Measurements from ENCODE around the gene ASTN1.

Gene ASTN1

DNA sequence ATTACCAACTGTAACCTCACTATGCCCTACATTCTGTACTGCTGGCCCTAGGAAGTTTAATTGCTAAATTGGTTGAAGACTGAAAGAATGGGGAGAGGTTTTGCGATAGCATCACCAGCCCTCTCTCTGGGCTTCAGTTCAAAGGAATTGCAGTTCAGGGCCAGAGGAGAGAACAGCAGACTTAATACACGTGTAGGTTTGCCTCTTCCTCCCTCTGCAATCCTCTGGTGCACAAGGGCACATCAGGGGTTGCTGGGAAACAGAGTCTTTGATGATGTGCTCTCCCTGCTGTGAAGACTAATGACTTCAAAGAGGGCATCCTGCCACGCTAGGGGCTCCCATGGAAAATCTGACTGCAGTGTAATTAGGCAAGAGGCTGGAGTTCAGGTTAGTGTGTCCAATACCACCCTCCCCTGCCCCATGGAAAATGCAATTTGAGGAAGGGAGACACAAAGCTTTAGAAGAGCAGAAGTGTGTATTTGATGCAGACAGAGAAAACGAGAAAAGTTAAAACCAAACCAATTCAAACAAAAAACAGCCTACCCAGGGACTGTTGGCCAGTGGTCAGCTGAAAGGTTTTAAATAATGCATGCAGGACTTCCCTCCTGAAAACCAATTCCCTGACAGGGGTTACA, 167.9 kb downstream of the ASTN1 start:
- TF ChIP-seq, protein P1, sequence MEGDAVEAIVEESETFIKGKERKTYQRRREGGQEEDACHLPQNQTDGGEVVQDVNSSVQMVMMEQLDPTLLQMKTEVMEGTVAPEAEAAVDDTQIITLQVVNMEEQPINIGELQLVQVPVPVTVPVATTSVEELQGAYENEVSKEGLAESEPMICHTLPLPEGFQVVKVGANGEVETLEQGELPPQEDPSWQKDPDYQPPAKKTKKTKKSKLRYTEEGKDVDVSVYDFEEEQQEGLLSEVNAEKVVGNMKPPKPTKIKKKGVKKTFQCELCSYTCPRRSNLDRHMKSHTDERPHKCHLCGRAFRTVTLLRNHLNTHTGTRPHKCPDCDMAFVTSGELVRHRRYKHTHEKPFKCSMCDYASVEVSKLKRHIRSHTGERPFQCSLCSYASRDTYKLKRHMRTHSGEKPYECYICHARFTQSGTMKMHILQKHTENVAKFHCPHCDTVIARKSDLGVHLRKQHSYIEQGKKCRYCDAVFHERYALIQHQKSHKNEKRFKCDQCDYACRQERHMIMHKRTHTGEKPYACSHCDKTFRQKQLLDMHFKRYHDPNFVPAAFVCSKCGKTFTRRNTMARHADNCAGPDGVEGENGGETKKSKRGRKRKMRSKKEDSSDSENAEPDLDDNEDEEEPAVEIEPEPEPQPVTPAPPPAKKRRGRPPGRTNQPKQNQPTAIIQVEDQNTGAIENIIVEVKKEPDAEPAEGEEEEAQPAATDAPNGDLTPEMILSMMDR (IDR thresholded peaks at IDR 0.05; ENCODE audit: control insufficient read depth, insufficient read depth, low read depth, low read length, missing control alignments), result no peak
- H3K4me3 ChIP-seq (ENCODE audit: control insufficient read depth, low read depth, low read length), result no peak overlapping the region
- no peak for DNase-seq (ENCODE audit: low read depth)

DNA sequence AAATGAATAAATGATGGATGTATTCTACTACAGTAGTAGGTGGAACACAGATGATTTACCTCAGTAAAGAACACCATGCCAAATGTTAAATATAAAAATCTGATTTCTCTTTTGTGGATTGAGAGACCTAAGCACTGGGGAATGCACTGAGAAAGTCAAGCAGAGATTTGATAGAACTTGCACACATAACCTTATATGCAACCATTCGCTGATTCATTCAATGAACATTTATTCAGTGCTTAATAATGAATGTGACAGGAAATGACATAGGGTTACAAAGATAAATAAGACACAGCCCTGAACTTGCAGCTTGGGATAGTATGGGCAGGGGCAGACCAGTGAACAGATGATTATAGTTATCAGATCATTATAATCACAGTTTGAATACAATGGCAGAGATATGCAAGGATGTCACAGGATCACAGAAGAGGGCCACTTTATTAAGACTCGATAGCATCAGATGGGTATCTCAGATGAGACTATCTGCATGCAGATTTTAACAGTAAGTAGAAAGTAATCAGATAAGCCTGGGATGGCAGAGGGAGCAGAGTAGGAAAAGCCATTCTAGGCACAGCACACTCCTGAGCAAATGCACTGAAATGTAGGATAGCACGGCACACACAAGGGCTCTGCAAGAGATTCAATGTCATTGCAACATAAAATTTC, 169.4 kb downstream of the ASTN1 start:
- no peak for DNase-seq (ENCODE audit: low read depth)
- TF ChIP-seq, protein P1 (IDR thresholded peaks at IDR 0.05; ENCODE audit: control insufficient read depth, insufficient read depth, low read depth, low read length, missing control alignments), result no peak

DNA sequence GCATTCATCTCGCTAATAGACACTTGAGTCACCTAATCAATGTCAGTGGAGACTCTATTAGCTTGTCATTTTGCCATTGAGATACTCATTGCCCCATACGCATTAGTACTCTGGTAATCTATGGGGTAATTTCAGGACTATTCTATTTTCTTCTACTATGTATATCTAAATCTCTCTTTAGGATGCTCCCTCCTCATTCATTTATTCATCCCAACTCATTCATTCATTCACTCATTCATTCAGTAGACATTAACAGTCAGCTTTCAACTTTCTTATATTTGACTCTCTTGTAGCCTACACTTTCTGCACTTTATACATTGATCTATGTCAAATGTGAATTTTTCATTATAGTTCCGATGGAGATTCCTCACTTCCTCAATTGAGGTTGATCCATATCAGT, 170.9 kb downstream of the ASTN1 start:
- no peak for DNase-seq (ENCODE audit: low read depth)
- no peak overlapping the region for H3K4me3 ChIP-seq (ENCODE audit: control insufficient read depth, low read depth, low read length)
- TF ChIP-seq, protein P1 (IDR thresholded peaks at IDR 0.05; ENCODE audit: control insufficient read depth, insufficient read depth, low read depth, low read length, missing control alignments), result no peak

More for the DNA sequence above, 169.4 kb downstream of the ASTN1 start:
- no peak overlapping the region for H3K4me3 ChIP-seq (ENCODE audit: control insufficient read depth, low read depth, low read length)

DNA sequence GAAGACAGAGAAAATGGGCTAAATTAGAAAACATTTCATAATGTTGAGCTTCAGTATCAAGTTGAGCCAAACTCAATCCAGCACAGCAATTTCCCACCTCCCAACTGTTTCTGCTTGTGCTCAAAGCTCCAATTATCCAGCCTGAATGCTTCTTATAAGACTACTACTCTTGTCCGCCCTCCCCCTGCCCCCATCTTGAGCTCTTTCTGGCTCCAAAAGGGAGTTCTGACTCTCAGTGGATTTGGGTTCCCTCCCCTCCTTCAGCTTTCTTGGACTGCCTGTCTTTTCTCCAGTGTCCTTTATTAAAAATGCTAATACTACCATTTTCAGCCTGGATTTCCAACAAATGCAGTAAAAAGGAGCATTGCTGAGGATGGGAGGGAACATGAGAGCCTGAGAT, 174.8 kb downstream of the ASTN1 start:
- H3K4me3 ChIP-seq (ENCODE audit: control insufficient read depth, low read depth, low read length), result no peak overlapping the region
- DNase-seq (ENCODE audit: low read depth), result no peak
- TF ChIP-seq, protein P1 (IDR thresholded peaks at IDR 0.05; ENCODE audit: control insufficient read depth, insufficient read depth, low read depth, low read length, missing control alignments), result no peak

DNA sequence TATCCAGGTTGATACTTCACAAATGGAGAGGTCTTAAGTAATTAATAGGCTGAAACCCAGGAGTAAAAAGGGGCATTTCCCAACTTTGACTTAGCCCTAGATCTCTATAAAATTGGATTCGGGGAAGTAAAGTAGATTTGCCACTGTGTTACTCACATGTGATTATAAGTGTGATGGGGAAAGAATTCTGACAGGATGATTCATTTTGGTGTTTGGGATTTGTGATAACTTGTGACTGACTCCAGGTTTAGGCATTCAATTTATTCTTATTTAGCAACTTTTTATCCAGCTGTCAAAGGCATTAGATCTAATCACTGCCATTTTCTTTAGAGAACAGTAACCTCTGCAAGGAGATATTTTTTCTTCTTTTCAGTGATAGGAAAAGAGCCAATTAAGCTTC, 175.5 kb downstream of the ASTN1 start:
- DNase-seq (ENCODE audit: low read depth), result no peak
- H3K4me3 ChIP-seq (ENCODE audit: control insufficient read depth, low read depth, low read length), result no peak overlapping the region
- TF ChIP-seq, protein P1 (IDR thresholded peaks at IDR 0.05; ENCODE audit: control insufficient read depth, insufficient read depth, low read depth, low read length, missing control alignments), result no peak

DNA sequence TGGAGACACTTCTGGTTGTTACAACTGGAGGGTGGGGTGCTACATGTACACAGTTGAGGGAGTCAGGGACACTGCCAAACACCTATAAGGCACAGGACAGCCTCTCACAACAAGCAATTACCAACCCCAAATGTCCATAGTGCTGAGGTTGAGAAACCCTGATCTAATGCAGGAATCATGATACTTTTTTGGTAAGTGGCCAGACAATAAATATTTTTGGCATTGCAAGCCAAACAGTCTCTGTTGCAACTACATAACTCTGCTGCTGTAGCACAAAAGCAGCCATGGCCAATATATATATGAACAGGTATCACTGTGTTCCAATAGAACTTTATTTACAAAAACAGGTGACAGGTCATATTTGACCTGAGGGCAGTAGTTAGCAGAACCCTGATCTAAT, 177.5 kb downstream of the ASTN1 start:
- DNase-seq (ENCODE audit: low read depth), result no peak
- no peak overlapping the region for H3K4me3 ChIP-seq (ENCODE audit: control insufficient read depth, low read depth, low read length)
- TF ChIP-seq, protein P1 (IDR thresholded peaks at IDR 0.05; ENCODE audit: control insufficient read depth, insufficient read depth, low read depth, low read length, missing control alignments), result no peak

Measured in AG09309 (cell line).